HCT116 (cell line): ENCODE results near the gene CELF2. TPM values are rescaled to one million over a fixed set of nuclear protein-coding genes. Genes with fewer than 3 reads are reported as not detected.

ENCODE experiments used
- ATAC-seq: fragments of 200-7000 bp; cut with Tn5 transposase; 2 replicates; pipeline ENCODE4 v1.9.1; 2020; ENCODE audit warnings: mild to moderate bottlenecking, moderate library complexity
- BruUV-seq: library from RNA; stranded (reverse); fragments of 400-500 nt; replicated peaks from 2 replicates; lab custom pipeline; 2021; lab: Mats Ljungman, UMichigan
- CTCF ChIA-PET: fragments of 300-600 bp; sonication (Branson Sonifier 250); formaldehyde crosslinking; loops from one replicate; lab custom pipeline; 2021; ENCODE audit warnings: antibody characterized with exemption; lab: Charles Lee
- POLR2A ChIA-PET: fragments of 300-600, 350-600 bp; sonication (Branson Sonifier 250); formaldehyde crosslinking; loops from one replicate; lab custom pipeline; 2021; ENCODE audit warnings: antibody characterized with exemption; lab: Charles Lee
- RAD21 ChIA-PET, 2 experiments: fragments of 300-600 bp; sonication (Branson Sonifier 250); formaldehyde crosslinking; loops; one replicate each; lab custom pipeline; 2023; ENCODE audit warnings: low total read pairs in 2 of 2; ENCODE audit not compliant: uncharacterized antibody in 2 of 2, unreplicated experiment in 2 of 2, low non-redundant PET in 1 of 2; lab: Charles Lee
- DNase-seq: peaks from one replicate; pipeline ENCODE4 v3.0.0-alpha.2; 2010; ENCODE audit warnings: low read depth, low spot score
- H2AFZ ChIP-seq: fragments of 200-600 bp; shearing (Covaris generic), sonication (generic); 2 replicates; pipeline ENCODE4 v1.6.1; 2017; ENCODE audit warnings: low read depth, mixed run types, mixed read lengths, antibody characterized with exemption, low read length; ENCODE audit not compliant: poor library complexity, severe bottlenecking
- H3K27ac ChIP-seq: 2 replicates; pipeline ENCODE4 v1.5.1; 2012; ENCODE audit warnings: low read depth, low read length
- H3K27me3 ChIP-seq: fragments of 200-600 bp; sonication (generic); 2 replicates; pipeline ENCODE4 v1.6.1; 2016; ENCODE audit warnings: mixed run types, low read length, mixed read lengths; ENCODE audit not compliant: insufficient read depth
- H3K36me3 ChIP-seq, 2 experiments: fragments of 200-500 bp in 1 of 2; fragments of 200-600 bp in 1 of 2; sonication (Bioruptor generic) in 1 of 2; sonication (generic) in 1 of 2; 2 replicates each; pipeline versions ENCODE4 v1.5.1 to v1.6.1; 2014 to 2016; ENCODE audit warnings: low read length in 2 of 2, inconsistent platforms in 1 of 2, mixed read lengths in 1 of 2, mixed run types in 1 of 2; ENCODE audit not compliant: insufficient read depth in 2 of 2, control insufficient read depth in 1 of 2
- H3K4me1 ChIP-seq, 2 experiments: fragments of 200-600 bp in 1 of 2; sonication (generic) in 1 of 2; 2 replicates each; pipeline versions ENCODE4 v1.5.1 to v1.6.1; 2012 to 2017; ENCODE audit warnings: low read length in 2 of 2, inconsistent platforms in 1 of 2, mild to moderate bottlenecking in 1 of 2, mixed read lengths in 1 of 2, mixed run types in 1 of 2, moderate library complexity in 1 of 2; ENCODE audit not compliant: insufficient read depth in 2 of 2, control insufficient read depth in 1 of 2
- H3K4me2 ChIP-seq: fragments of 200-600 bp; sonication (generic); 2 replicates; pipeline ENCODE4 v1.6.1; 2017; ENCODE audit warnings: mixed run types, low read length, mixed read lengths
- H3K4me3 ChIP-seq, 2 experiments: fragments of 200-600 bp in 1 of 2; sonication (generic) in 1 of 2; replicated peaks in 1 of 2; 2 replicates each; pipeline ENCODE4 v1.5.1; 2011 to 2016; ENCODE audit warnings: low read length in 2 of 2, control low read depth in 1 of 2, low read depth in 1 of 2, mild to moderate bottlenecking in 1 of 2, mixed read lengths in 1 of 2, mixed run types in 1 of 2
- H3K79me2 ChIP-seq: fragments of 200-600 bp; sonication (generic); 2 replicates; pipeline ENCODE4 v1.6.1; 2017; ENCODE audit warnings: mild to moderate bottlenecking, mixed run types, low read length, moderate library complexity, mixed read lengths; ENCODE audit not compliant: insufficient read depth
- H3K9ac ChIP-seq: fragments of 200-600 bp; sonication (generic); 2 replicates; pipeline ENCODE4 v1.6.1; 2016; ENCODE audit warnings: low read length, mixed read lengths
- H3K9me2 ChIP-seq: fragments of 200-600 bp; sonication (generic), shearing (Covaris generic); 2 replicates; pipeline ENCODE4 v1.6.1; 2017; ENCODE audit warnings: mixed run types, mild to moderate bottlenecking, moderate library complexity; ENCODE audit not compliant: insufficient read depth
- H3K9me3 ChIP-seq, 2 experiments: fragments of 200-500 bp in 1 of 2; fragments of 200-600 bp in 1 of 2; sonication (Bioruptor generic) in 1 of 2; sonication (generic) in 1 of 2; 2 replicates each; pipeline ENCODE4 v1.6.1; 2014 to 2017; ENCODE audit warnings: low read length in 2 of 2, mixed read lengths in 2 of 2, inconsistent platforms in 1 of 2, low read depth in 1 of 2, mild to moderate bottlenecking in 1 of 2, mixed run types in 1 of 2, moderate library complexity in 1 of 2; ENCODE audit not compliant: control insufficient read depth in 1 of 2, insufficient read depth in 1 of 2
- H4K20me1 ChIP-seq: fragments of 200-600 bp; sonication (generic), shearing (Covaris generic); 2 replicates; pipeline ENCODE4 v1.6.1; 2017; ENCODE audit warnings: mixed run types, mild to moderate bottlenecking, moderate library complexity; ENCODE audit not compliant: insufficient read depth
- ELF1 ChIP-seq: IDR thresholded peaks from 2 replicates; pipeline ENCODE4 v1.6.1; 2012; ENCODE audit warnings: low read depth, borderline replicate concordance
- EZH2 ChIP-seq: fragments of 200-600 bp; sonication (generic); IDR thresholded peaks from 2 replicates; pipeline ENCODE4 v1.6.1; 2017; ENCODE audit warnings: antibody characterized with exemption, mixed run types
- EZH2phosphoT487 ChIP-seq: fragments of 200-600 bp; IDR thresholded peaks from 2 replicates; pipeline ENCODE4 v1.6.1; 2018; ENCODE audit warnings: antibody characterized with exemption, borderline replicate concordance
- SIN3A ChIP-seq: IDR thresholded peaks from 2 replicates; pipeline ENCODE4 v1.6.1; 2012; ENCODE audit warnings: low read depth
- SP1 ChIP-seq: IDR thresholded peaks from 2 replicates; pipeline ENCODE4 v1.6.1; 2012; ENCODE audit warnings: low read depth
- ZNF274 ChIP-seq: fragments of 200-500 bp; sonication (Bioruptor generic); IDR thresholded peaks from 2 replicates; pipeline ENCODE4 v1.6.1; 2014; ENCODE audit warnings: mild to moderate bottlenecking, low read depth, low read length, inconsistent platforms
- intact Hi-C: fragments of 100-400 bp; cut with micrococcal nuclease; formaldehyde crosslinking; loops from 2 replicates; pipeline ENCODE4 v1.10.0; 2022
- total RNA-seq: library from RNA; stranded (reverse); gene quantifications from one replicate; pipeline ENCODE4 v1.2.1, GENCODE V29; 2021; ENCODE audit not compliant: unreplicated experiment

Gene CELF2
- total RNA-seq, 1 experiment from 2014 or later = 0.66 TPM

DNA sequence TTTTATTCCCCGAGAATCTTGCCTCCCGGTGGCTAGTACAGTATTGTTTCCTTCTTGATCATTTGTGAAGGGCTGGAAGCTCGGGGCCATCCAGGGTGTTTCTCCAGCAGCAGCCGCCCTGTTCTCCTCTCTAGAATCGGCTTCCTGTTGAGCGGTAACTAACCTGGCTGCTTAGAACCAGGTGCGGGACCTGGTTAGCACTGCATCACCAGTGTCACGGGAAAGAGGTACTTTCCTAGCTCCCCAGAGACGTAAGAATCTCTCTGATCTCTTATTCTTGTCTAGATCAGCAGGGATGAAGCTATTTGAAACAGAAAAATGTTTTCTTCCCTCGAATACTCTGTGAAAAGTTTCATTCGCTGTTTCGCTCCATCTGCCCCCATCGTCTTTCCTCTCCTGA lies 239.2 kb downstream of the CELF2 start:
- intact Hi-C loops = no loop called here
- no TSS peak for BruUV-seq
- H3K9me3 ChIP-seq = no peaks in the 10 kb centered on the region
- no peak overlapping the region for H3K4me3 ChIP-seq
- no peaks in the 10 kb centered on the region for H3K9me2 ChIP-seq
- CTCF ChIA-PET = interaction anchor here (1.8 kb wide), 1 partner anchor 13 kb away, joined by 6 read pairs; no protein-coding TSS in a partner anchor
- no peak overlapping the region for H3K27ac ChIP-seq
- no peaks in the 10 kb centered on the region for H4K20me1 ChIP-seq
- no peak for TF ChIP-seq EZH2phosphoT487
- no peak for TF ChIP-seq SIN3A
- H2AFZ ChIP-seq = no peak overlapping the region
- no peaks in the 10 kb centered on the region for H3K79me2 ChIP-seq
- RAD21 ChIA-PET = no interaction called here
- peaks cover 17% of the 10 kb centered on the region for H3K27me3 ChIP-seq
- no peak overlapping the region for H3K9ac ChIP-seq
- POLR2A ChIA-PET = no interaction called here
- no peaks in the 10 kb centered on the region for H3K36me3 ChIP-seq
- H3K4me1 ChIP-seq = no peaks in the 10 kb centered on the region
- ATAC-seq (no peak), DNase-seq (no peak)
- H3K4me2 ChIP-seq = no peak overlapping the region

DNA sequence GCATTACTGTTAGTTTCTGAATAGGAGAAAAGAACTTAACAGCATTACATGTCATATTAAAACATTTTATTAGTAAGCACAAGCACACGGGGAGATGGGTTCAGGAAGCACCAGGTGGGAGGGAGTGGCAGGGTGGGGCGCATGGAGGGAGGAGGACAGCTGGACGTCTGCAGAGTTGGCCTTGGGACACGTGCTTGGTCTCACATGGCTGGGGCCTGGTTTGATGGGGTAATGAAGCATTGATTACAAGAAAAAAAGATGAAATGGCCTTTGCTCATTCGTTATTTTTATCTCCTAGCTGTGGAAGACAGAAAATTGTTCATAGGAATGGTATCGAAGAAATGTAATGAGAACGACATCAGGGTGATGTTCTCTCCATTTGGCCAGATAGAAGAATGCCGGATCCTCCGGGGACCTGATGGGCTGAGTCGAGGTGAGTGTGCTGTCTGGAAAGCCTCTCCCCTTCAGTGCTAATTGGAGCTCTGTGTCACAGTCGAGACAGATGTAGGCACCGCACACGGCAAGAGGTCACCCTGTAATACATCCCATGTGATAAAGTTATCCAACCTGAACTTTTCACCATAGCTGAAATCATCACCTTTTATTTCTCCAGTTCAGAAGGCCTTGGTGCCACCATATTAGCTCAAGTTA lies 239.9 kb downstream of the CELF2 start:
- Histone ChIP-seq H3K27me3 (peaks cover 15% of the 10 kb centered on the region), H3K4me1 (no peaks in the 10 kb centered on the region), H3K9me3 (no peaks in the 10 kb centered on the region), H3K9ac (no peak overlapping the region), H4K20me1 (no peaks in the 10 kb centered on the region), H2AFZ (no peak overlapping the region), H3K9me2 (no peaks in the 10 kb centered on the region), H3K79me2 (no peaks in the 10 kb centered on the region), H3K4me2 (no peak overlapping the region), H3K4me3 (no peak overlapping the region), H3K36me3 (no peaks in the 10 kb centered on the region), H3K27ac (no peak overlapping the region)
- TF ChIP-seq EZH2 = no peak
- no peak for TF ChIP-seq ZNF274
- no peak for TF ChIP-seq SIN3A
- TF ChIP-seq SP1 = no peak
- no peak for TF ChIP-seq ELF1
- CTCF ChIA-PET = interaction anchor here (1.8 kb wide), 1 partner anchor 13 kb away, joined by 6 read pairs; no protein-coding TSS in a partner anchor
- intact Hi-C loops = no loop called here
- BruUV-seq = no TSS peak
- POLR2A ChIA-PET = no interaction called here
- ATAC-seq = no peak
- RAD21 ChIA-PET = no interaction called here
- no peak for DNase-seq
